Coronary artery (tissue), 2 donors: ENCODE results near the gene FAT1.

ENCODE experiments used
- DNase-seq: peaks from one replicate; pipeline ENCODE4 v3.0.0-alpha.2; 2017; ENCODE audit warnings: low spot score
- H3K27ac ChIP-seq, 2 donors: fragments of 200-600 bp; sonication (generic); one replicate each; pipeline ENCODE4 v1.5.1; 2016 to 2019
- H3K4me3 ChIP-seq: fragments of 200-600 bp; sonication (generic); 2 replicates; pipeline ENCODE4 v1.5.1; 2016; ENCODE audit warnings: mild to moderate bottlenecking, moderate library complexity
- TF ChIP-seq, protein P1 (sequence below): fragments of 200-600 bp; sonication (generic); IDR thresholded peaks from one replicate; pipeline ENCODE4 v1.5.1; 2019; ENCODE audit warnings: antibody characterized with exemption

FAT1 gene

DNA sequence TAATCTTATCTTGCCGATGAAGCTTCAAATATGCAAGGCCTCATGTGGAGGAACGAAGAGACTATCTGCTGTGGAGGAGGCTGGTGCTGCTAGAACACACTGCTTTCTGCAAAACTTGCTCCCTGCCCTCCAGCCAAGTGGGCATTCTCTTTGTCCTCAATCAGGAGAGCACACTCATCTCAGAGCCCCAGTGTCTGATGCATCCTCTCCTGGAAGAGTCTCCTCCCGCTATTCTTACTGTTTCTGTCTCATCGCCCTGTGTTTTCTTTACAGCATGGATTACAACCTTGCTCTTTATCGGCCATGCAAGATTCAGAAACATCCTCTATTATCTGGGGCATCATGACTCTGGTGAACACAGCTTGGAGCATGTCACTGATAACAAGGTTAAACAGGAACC, 100.1 kb downstream of the FAT1 start:
- Histone ChIP-seq H3K27ac (peak overlapping the region; percentile 39 to 67), H3K4me3 (no peak overlapping the region)
- no peak for DNase-seq
- TF ChIP-seq, protein P1, sequence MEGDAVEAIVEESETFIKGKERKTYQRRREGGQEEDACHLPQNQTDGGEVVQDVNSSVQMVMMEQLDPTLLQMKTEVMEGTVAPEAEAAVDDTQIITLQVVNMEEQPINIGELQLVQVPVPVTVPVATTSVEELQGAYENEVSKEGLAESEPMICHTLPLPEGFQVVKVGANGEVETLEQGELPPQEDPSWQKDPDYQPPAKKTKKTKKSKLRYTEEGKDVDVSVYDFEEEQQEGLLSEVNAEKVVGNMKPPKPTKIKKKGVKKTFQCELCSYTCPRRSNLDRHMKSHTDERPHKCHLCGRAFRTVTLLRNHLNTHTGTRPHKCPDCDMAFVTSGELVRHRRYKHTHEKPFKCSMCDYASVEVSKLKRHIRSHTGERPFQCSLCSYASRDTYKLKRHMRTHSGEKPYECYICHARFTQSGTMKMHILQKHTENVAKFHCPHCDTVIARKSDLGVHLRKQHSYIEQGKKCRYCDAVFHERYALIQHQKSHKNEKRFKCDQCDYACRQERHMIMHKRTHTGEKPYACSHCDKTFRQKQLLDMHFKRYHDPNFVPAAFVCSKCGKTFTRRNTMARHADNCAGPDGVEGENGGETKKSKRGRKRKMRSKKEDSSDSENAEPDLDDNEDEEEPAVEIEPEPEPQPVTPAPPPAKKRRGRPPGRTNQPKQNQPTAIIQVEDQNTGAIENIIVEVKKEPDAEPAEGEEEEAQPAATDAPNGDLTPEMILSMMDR: no peak

DNA sequence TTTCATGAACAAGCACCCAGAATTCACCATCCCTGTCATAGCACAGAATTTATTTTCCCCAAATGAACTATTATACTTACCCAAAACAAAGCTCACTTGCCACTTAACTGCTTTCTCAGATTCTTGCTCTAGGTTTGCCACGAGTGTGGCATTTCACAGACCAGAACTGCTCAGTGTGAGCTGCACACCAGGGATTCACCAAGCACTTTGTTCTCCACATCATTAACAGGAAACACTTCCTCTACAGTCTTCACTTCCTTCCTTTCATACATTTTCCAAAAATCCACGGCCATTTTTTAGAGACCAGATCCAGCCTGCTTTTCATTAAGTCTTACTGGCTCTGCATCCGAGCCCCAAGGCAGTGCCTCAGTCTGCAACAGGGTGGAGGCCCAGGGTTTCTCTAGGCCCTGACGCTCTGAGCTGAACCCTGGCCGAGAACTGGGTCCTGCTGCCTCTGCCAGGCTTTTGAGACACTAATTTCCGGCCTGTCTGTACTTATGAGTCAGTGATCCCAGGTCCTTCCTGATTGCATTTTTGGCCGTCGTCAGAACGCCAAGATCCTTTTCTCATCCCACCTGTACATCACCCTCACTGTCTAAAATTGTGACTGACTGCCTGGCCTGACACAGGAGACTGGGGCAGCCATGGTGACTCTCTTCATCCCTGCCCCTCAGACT, 100.7 kb downstream of the FAT1 start:
- Histone ChIP-seq H3K27ac (peak overlapping the region; percentile 39 to 67), H3K4me3 (no peak overlapping the region)
- TF ChIP-seq, protein P1: no peak
- DNase-seq: no peak

DNA sequence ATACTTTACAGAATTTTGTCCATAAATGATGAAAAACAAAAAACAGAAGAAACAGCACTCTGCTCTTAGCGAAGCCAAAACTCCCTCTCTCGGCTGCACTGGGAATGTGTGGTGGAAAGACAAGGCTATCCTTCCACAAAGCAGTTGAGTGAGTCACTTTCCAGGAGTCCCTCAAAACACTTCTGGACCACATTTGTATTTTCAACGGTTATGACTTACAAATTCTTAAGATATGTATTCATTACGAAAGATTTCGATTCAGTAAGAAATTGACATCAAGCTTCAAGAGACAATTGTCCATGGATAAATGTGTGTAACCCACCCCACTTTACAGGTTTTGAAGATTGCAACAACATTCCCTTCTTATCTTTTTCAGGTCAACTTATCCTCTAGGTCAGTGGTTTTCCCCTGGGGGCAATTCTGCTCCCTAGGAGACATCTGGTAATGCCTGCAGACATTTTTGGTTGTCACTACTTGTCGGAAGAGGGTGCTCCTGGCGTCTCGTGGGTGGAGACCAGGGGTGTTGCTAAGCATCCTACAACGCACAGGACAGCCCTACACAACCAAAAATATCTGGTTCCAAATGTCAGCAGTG, 101.6 kb downstream of the FAT1 start:
- Histone ChIP-seq H3K27ac (peak overlapping the region; percentile 30 to 67), H3K4me3 (peak overlapping the region; percentile 11)
- TF ChIP-seq, protein P1: no peak
- no peak for DNase-seq

DNA sequence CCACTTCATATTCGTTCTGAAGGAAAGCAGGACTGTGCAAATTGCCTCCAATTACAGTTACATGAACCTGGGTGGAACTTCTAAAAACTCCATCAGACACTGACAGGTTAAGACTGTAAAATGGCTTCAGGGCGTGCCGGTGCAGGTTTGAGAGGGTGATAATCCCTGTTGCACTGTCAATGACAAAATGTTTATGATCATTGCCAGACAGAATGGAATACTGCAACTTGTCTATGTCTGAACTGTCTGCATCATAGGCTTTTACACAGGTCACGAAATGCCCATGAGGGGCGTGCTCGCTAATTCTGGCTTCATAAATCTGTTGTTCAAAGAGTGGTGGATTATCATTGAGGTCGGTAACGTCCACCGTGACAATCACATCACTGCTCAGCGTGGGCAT, 104.6 kb downstream of the FAT1 start:
- TF ChIP-seq, protein P1: no peak
- Histone ChIP-seq H3K4me3 (no peak overlapping the region), H3K27ac (no peak overlapping the region)
- DNase-seq: no peak

- H3K4me3 ChIP-seq: no peak overlapping the region
- H3K27ac ChIP-seq: no peak overlapping the region
- DNase-seq: no peak
- TF ChIP-seq, protein P1: no peak
Observed at GRCh38 chr4:186617921-186618320, 105.7 kb downstream of the FAT1 start.

GRCh38 chr4:186607490-186607889, 116.2 kb downstream of the FAT1 start:
- TF ChIP-seq, protein P1: no peak
- DNase-seq: no peak
- Histone ChIP-seq H3K27ac (no peak overlapping the region), H3K4me3 (no peak overlapping the region)

- DNase-seq: no peak
- Histone ChIP-seq H3K27ac (no peak overlapping the region), H3K4me3 (no peak overlapping the region)
- TF ChIP-seq, protein P1: no peak
Observed at GRCh38 chr4:186606591-186606992, 117.1 kb downstream of the FAT1 start.
